Lower leg skin (tissue), 4 donors: ENCODE data around the gene SHTN1. TPM values are rescaled to one million over a fixed set of nuclear protein-coding genes. Genes with fewer than 3 reads are reported as not detected.

Experiments
- DNase-seq, 2 donors: peaks; one replicate each; pipeline ENCODE4 v3.0.0-alpha.2; 2019; ENCODE audit warnings: low spot score in 2 of 2
- H3K4me3 ChIP-seq: fragments of 200-600 bp; sonication (generic); 2 replicates; pipeline ENCODE4 v1.5.1; 2017; ENCODE audit warnings: mild to moderate bottlenecking, low read depth; ENCODE audit not compliant: poor library complexity, severe bottlenecking
- POLR2A ChIP-seq, 2 donors: fragments of 450-650 bp; IDR thresholded peaks; one replicate each; pipeline ENCODE4 v1.6.1; 2016 to 2017; ENCODE audit warnings: antibody characterized with exemption in 2 of 2, mild to moderate bottlenecking in 1 of 2, moderate library complexity in 1 of 2
- WGBS, 2 donors: methylation state at CpG; one replicate each; pipeline ENCODE4 v1.1.5; 2018; 5-methylcytosine and 5-hydroxymethylcytosine counted together
- intact Hi-C: fragments of 100-400 bp; cut with DNase I; formaldehyde crosslinking; loops from one replicate; pipeline ENCODE4 v1.15.0; 2023; ENCODE audit warnings: low total_unique reads
- total RNA-seq, 4 donors: library from RNA; depleted of rRNA; stranded (reverse); fragments of >200 nt; gene quantifications; one replicate each; pipeline ENCODE4 v1.1.0, GENCODE V29; 2016
- TF ChIP-seq, protein P1 (sequence below), 3 donors: fragments of 450-650 bp; IDR thresholded peaks; one replicate each; pipeline ENCODE4 v1.5.1; 2016; ENCODE audit warnings: antibody characterized with exemption in 3 of 3, mild to moderate bottlenecking in 3 of 3, moderate library complexity in 2 of 3

SHTN1 gene
- total RNA-seq, 4 donors from 2014 or later, result 13.7 to 23.1 (median 16.8) TPM

DNA sequence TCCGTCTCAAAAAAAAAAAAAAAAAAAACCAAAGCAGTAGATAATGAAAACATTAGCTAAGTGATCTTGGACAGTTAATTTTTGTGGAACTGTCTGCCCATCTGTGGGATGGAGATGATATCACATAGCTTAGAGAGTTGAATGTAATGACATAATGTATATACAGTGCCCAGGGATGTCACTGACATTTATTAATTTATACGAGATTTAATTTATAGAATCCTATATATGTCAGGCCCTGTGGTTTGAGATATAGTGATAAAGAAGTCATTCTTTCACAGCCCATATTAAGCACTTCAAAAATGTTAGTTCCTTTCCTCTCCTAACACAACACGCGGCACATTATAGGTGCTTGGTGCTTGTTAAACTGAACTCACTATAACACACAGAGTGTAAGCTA, 151.7 kb downstream of the SHTN1 start:
- no peak for TF ChIP-seq POLR2A (IDR thresholded peaks at IDR 0.05)
- TF ChIP-seq, protein P1, sequence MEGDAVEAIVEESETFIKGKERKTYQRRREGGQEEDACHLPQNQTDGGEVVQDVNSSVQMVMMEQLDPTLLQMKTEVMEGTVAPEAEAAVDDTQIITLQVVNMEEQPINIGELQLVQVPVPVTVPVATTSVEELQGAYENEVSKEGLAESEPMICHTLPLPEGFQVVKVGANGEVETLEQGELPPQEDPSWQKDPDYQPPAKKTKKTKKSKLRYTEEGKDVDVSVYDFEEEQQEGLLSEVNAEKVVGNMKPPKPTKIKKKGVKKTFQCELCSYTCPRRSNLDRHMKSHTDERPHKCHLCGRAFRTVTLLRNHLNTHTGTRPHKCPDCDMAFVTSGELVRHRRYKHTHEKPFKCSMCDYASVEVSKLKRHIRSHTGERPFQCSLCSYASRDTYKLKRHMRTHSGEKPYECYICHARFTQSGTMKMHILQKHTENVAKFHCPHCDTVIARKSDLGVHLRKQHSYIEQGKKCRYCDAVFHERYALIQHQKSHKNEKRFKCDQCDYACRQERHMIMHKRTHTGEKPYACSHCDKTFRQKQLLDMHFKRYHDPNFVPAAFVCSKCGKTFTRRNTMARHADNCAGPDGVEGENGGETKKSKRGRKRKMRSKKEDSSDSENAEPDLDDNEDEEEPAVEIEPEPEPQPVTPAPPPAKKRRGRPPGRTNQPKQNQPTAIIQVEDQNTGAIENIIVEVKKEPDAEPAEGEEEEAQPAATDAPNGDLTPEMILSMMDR (IDR thresholded peaks at IDR 0.05), result no peak
- no peak overlapping the region for H3K4me3 ChIP-seq
- DNase-seq, result no peak
- intact Hi-C loops, result no loop called here
- WGBS, 2 donors, result 88 to 94% methylated on average over 4 of the region's 4 CpGs

DNA sequence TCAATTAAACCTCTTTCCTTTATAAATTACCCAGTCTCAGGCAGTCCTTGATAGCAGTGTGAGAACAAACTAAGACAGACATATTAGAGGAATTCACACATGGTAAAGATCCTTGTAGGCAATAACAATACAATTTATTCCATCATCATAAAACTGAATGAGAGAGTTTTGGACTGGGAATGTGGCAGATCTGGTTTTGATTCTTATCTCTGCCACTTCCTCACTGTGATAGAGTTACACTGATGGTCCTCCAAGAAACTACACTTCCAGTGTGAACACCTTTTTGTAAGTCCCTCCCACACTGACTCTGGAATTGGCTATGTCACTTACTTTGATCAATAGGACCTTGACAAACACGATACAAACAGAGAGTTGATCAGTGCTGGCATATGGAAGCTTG, 152.7 kb downstream of the SHTN1 start:
- DNase-seq, result no peak
- TF ChIP-seq POLR2A (IDR thresholded peaks at IDR 0.05), result no peak
- TF ChIP-seq, protein P1 (IDR thresholded peaks at IDR 0.05), result no peak
- WGBS, 2 donors, result 58 to 63% methylated on average over 1 of the region's 1 CpG
- intact Hi-C loops, result no loop called here
- no peak overlapping the region for H3K4me3 ChIP-seq

DNA sequence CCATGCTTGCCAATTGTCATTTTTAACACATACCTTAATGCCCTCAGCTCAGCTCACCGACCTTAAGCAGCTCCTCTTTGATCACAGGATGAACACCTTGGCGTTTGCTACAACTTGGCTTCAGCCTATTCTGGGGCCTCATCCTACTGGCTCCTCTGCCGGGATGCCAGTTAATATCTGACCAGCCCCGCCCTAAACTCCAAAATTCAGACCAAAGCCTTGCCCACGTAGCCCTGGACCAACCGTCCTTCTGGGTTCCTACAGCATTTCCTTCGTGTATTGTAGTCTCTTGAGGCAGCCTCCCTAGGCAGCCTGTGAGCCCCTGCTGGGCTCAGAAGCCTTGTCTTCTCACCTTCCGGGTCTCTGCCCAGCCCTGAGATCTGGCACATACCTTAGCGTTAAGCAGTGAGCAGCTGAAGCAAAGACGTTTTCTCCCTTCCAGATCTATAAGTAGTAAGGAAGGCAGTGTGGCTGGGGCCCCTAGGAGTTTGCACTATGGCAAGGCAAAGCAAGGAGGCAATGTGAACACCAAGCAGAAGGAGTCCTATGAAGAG, 154.9 kb downstream of the SHTN1 start:
- WGBS, 2 donors, result 26 to 30% methylated on average over 10 of the region's 10 CpGs
- intact Hi-C loops, result no loop called here
- TF ChIP-seq POLR2A (IDR thresholded peaks at IDR 0.05), result no peak
- TF ChIP-seq, protein P1 (IDR thresholded peaks at IDR 0.05), result no peak
- DNase-seq, result no peak
- no peak overlapping the region for H3K4me3 ChIP-seq

DNA sequence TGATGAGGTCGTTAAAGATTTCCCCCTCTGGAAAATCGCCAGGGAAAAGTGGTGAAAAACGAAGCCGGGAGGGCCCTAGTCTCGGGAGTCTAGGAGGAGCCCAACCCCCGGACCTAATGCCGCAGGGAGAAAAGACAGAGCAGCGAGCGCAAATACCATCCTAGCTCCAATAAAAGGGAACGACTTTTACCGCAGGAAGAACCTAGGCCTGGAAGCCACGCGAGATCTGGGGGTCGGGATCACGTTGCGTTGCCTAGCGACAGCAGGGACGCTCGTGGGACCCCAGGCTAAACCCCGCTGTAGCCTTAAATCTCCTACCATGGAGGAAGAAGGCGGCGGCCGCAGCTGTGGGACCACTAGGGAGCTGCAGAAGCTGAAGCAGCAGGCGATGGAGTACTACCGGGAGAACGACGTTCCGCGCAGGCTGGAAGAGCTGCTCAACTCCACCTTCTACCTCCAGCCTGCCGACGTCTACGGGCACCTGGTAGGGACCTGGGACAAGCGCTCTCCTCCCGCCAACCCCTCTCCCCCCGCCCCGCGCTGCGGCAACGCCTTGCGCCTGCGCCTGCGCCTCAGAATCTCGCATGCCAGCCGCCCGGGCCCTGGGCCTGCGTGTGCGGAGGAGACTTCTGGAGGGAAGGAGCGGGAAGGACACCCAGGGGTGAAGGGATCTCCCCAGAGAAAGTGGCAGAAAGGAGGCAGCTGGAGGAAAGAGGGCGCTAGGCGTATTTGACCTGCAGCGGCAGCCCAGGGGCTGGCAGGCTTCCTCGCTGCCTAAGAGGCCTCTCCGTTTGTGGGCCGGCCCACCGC, 155.5 kb downstream of the SHTN1 start, which contains the start of gene ENO4:
Gene ENO4, plus strand, starts transcription at position 252 of the 810 bp plus-strand sequence. Its CDS starts 68 bp downstream, at position 320.
- intact Hi-C loops, result no loop called here
- WGBS, 2 donors, result 1 to 2% methylated on average over 55 of the region's 55 CpGs
- peak within 1 kb of the TSS; percentile 50 for H3K4me3 ChIP-seq
- DNase-seq, result peak; percentile 52 to 89
- TF ChIP-seq, protein P1 (IDR thresholded peaks at IDR 0.05), result no peak
- TF ChIP-seq POLR2A (IDR thresholded peaks at IDR 0.05), result no peak

DNA sequence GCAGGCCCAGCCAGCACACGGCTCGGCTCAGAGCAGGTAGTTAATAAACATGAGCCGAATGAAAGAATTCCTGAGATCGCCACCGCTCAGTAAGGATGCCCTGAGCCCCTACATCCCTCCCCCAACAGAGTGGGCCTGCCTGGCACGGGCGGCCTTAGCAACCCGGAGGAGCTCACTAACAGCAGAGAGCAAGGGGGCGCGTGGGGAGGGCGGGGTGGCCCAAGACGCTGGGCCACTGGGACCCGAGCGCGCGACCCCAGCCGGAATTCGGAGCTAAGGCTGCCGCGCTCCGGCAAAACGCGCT, 156.1 kb downstream of the SHTN1 start:
- DNase-seq, result no peak
- TF ChIP-seq, protein P1 (IDR thresholded peaks at IDR 0.05), result no peak
- TF ChIP-seq POLR2A (IDR thresholded peaks at IDR 0.05), result no peak
- WGBS, 2 donors, result 1 to 3% methylated on average over 23 of the region's 23 CpGs
- intact Hi-C loops, result no loop called here
- H3K4me3 ChIP-seq, result peak overlapping the region; percentile 50
